Mesenchymal stem cell (in vitro differentiated cells and primary cell): ENCODE data around the gene TMC7.

ENCODE experiments used
- DNase-seq: peaks from one replicate; pipeline ENCODE4 v3.0.0-alpha.2; 2013
- H2AFZ ChIP-seq: one replicate; pipeline ENCODE4 v1.6.1; 2013; ENCODE audit warnings: low read depth, mild to moderate bottlenecking, control low read depth, inconsistent platforms, low read length, moderate library complexity
- H2AK5ac ChIP-seq: 2 replicates; pipeline ENCODE4 v1.6.1; 2013; ENCODE audit warnings: low read length, moderate library complexity, mild to moderate bottlenecking, inconsistent platforms; ENCODE audit not compliant: severe bottlenecking
- H2BK120ac ChIP-seq: one replicate; pipeline ENCODE4 v1.6.1; 2013; ENCODE audit warnings: low read depth, mild to moderate bottlenecking, inconsistent platforms, low read length, moderate library complexity
- H2BK12ac ChIP-seq, 2 experiments: one replicate each; pipeline ENCODE4 v1.6.1; 2013; ENCODE audit warnings: inconsistent platforms in 2 of 2, low read length in 2 of 2, mild to moderate bottlenecking in 2 of 2, moderate library complexity in 2 of 2, control low read depth in 1 of 2
- H2BK15ac ChIP-seq: one replicate; pipeline ENCODE4 v1.6.1; 2013; ENCODE audit warnings: mild to moderate bottlenecking, low read depth, inconsistent platforms; ENCODE audit not compliant: poor library complexity, severe bottlenecking
- H2BK5ac ChIP-seq: 2 replicates; pipeline ENCODE4 v1.6.1; 2013; ENCODE audit warnings: low read depth, mild to moderate bottlenecking, low read length, control low read depth, inconsistent platforms; ENCODE audit not compliant: poor library complexity, severe bottlenecking
- H3K14ac ChIP-seq, 2 experiments: one replicate each; pipeline ENCODE4 v1.6.1; 2013; ENCODE audit warnings: inconsistent platforms in 2 of 2, low read length in 2 of 2, control low read depth in 1 of 2, mild to moderate bottlenecking in 1 of 2, moderate library complexity in 1 of 2
- H3K18ac ChIP-seq, 2 experiments: one replicate each; pipeline ENCODE4 v1.6.1; 2013; ENCODE audit warnings: inconsistent platforms in 2 of 2, low read length in 2 of 2, control low read depth in 1 of 2, low read depth in 1 of 2, mild to moderate bottlenecking in 1 of 2
- H3K23ac ChIP-seq, 2 experiments: one replicate each; pipeline ENCODE4 v1.6.1; 2013; ENCODE audit warnings: inconsistent platforms in 2 of 2, low read length in 2 of 2, mild to moderate bottlenecking in 2 of 2, moderate library complexity in 2 of 2, control low read depth in 1 of 2
- H3K27ac ChIP-seq: 2 replicates; pipeline ENCODE4 v1.5.1; 2013; ENCODE audit warnings: mild to moderate bottlenecking, moderate library complexity, low read length, control low read depth, inconsistent platforms; ENCODE audit not compliant: poor library complexity, severe bottlenecking
- H3K27me3 ChIP-seq, 2 experiments: 2 replicates each; pipeline versions ENCODE4 v1.6.1 to v1.7.0; 2013; ENCODE audit warnings: low read length in 2 of 2, mild to moderate bottlenecking in 2 of 2, moderate library complexity in 2 of 2, control low read depth in 1 of 2, inconsistent platforms in 1 of 2; ENCODE audit not compliant: control insufficient read depth in 1 of 2, insufficient read depth in 1 of 2
- H3K36me3 ChIP-seq, 2 experiments: 2 replicates each; pipeline versions ENCODE4 v1.6.1 to v1.7.0; 2013; ENCODE audit warnings: low read length in 2 of 2, control low read depth in 1 of 2, inconsistent platforms in 1 of 2, low read depth in 1 of 2, mild to moderate bottlenecking in 1 of 2; ENCODE audit not compliant: insufficient read depth in 2 of 2, control insufficient read depth in 1 of 2
- H3K4ac ChIP-seq, 2 experiments: one replicate each; pipeline ENCODE4 v1.6.1; 2013; ENCODE audit warnings: inconsistent platforms in 2 of 2, low read length in 2 of 2, mild to moderate bottlenecking in 2 of 2, moderate library complexity in 2 of 2, control low read depth in 1 of 2, low read depth in 1 of 2
- H3K4me1 ChIP-seq: 2 replicates; pipeline ENCODE4 v1.6.1; 2013; ENCODE audit warnings: low read depth, low read length, control low read depth; ENCODE audit not compliant: control insufficient read depth, insufficient read depth
- H3K4me2 ChIP-seq: 2 replicates; pipeline ENCODE4 v1.6.1; 2013; ENCODE audit warnings: low read length, mild to moderate bottlenecking, inconsistent platforms; ENCODE audit not compliant: poor library complexity, severe bottlenecking
- H3K4me3 ChIP-seq, 2 experiments: 2 replicates each; pipeline versions ENCODE4 v1.5.1 to v1.7.0; 2013; ENCODE audit warnings: low read length in 2 of 2, mild to moderate bottlenecking in 2 of 2, control low read depth in 1 of 2, low read depth in 1 of 2; ENCODE audit not compliant: insufficient read depth in 1 of 2
- H3K79me1 ChIP-seq: replicated peaks from 2 replicates; pipeline ENCODE4 v1.6.1; 2013; ENCODE audit warnings: mild to moderate bottlenecking, control low read depth, low read length, inconsistent platforms; ENCODE audit not compliant: poor library complexity, severe bottlenecking
- H3K9ac ChIP-seq: 2 replicates; pipeline ENCODE4 v1.7.0; 2013; ENCODE audit warnings: mild to moderate bottlenecking, low read length, moderate library complexity
- H3K9me3 ChIP-seq: 2 replicates; pipeline ENCODE4 v1.7.0; 2013; ENCODE audit warnings: mild to moderate bottlenecking, low read length; ENCODE audit not compliant: control insufficient read depth
- H4K8ac ChIP-seq: one replicate; pipeline ENCODE4 v1.6.1; 2013; ENCODE audit warnings: inconsistent platforms, mild to moderate bottlenecking, low read length, moderate library complexity
- H4K91ac ChIP-seq: one replicate; pipeline ENCODE4 v1.6.1; 2013; ENCODE audit warnings: mild to moderate bottlenecking, low read length, inconsistent platforms
- WGBS: methylation state at CpG from one replicate; pipeline ENCODE4 v1.1.7; 2013; ENCODE audit warnings: mixed read lengths; 5-methylcytosine and 5-hydroxymethylcytosine counted together

The TMC7 gene

GRCh38 chr16:19094542-19095365 is 111.0 kb downstream of the TMC7 start:
- Histone ChIP-seq H4K91ac (no peak overlapping the region), H3K27me3 (no peaks in the 10 kb centered on the region), H3K23ac (no peak overlapping the region), H2BK15ac (no peak overlapping the region), H2BK120ac (no peak overlapping the region), H3K9ac (no peak overlapping the region), H3K27ac (no peak overlapping the region), H2AK5ac (peak overlapping the region; percentile 37), H3K4me3 (no peak overlapping the region), H3K9me3 (peaks cover 7% of the 10 kb centered on the region), H2BK12ac (no peak overlapping the region), H3K4me2 (no peak overlapping the region), H3K4me1 (peaks cover 2% of the 10 kb centered on the region), H4K8ac (no peak overlapping the region), H3K79me1 (no peaks in the 10 kb centered on the region), H3K36me3 (no peaks in the 10 kb centered on the region), H3K14ac (no peak overlapping the region), H2BK5ac (no peak overlapping the region), H3K18ac (no peak overlapping the region), H3K4ac (no peak overlapping the region), H2AFZ (no peak overlapping the region)
- 84% methylated on average over 8 of the region's 11 CpGs for WGBS
- no peak for DNase-seq

GRCh38 chr16:19095654-19096053 is 111.9 kb downstream of the TMC7 start:
- H3K4ac ChIP-seq, result no peak overlapping the region
- H2BK5ac ChIP-seq, result no peak overlapping the region
- peaks cover 2% of the 10 kb centered on the region for H3K4me1 ChIP-seq
- no peak overlapping the region for H3K9ac ChIP-seq
- no peak overlapping the region for H2BK15ac ChIP-seq
- no peak overlapping the region for H3K14ac ChIP-seq
- WGBS, result 66% methylated on average over 4 of the region's 5 CpGs
- no peak overlapping the region for H3K27ac ChIP-seq
- no peak overlapping the region for H2BK12ac ChIP-seq
- no peak overlapping the region for H4K8ac ChIP-seq
- H3K9me3 ChIP-seq, result peaks cover 7% of the 10 kb centered on the region
- H2BK120ac ChIP-seq, result no peak overlapping the region
- no peaks in the 10 kb centered on the region for H3K79me1 ChIP-seq
- DNase-seq, result no peak
- no peak overlapping the region for H3K18ac ChIP-seq
- H4K91ac ChIP-seq, result no peak overlapping the region
- no peaks in the 10 kb centered on the region for H3K27me3 ChIP-seq
- H3K23ac ChIP-seq, result no peak overlapping the region
- H3K4me2 ChIP-seq, result no peak overlapping the region
- H2AK5ac ChIP-seq, result no peak overlapping the region
- H3K4me3 ChIP-seq, result no peak overlapping the region
- no peak overlapping the region for H2AFZ ChIP-seq
- H3K36me3 ChIP-seq, result no peaks in the 10 kb centered on the region

- no peak overlapping the region for H3K4ac ChIP-seq
- no peaks in the 10 kb centered on the region for H3K36me3 ChIP-seq
- no peak overlapping the region for H3K27ac ChIP-seq
- no peak overlapping the region for H3K14ac ChIP-seq
- no peak overlapping the region for H2BK5ac ChIP-seq
- no peak overlapping the region for H2BK12ac ChIP-seq
- no peaks in the 10 kb centered on the region for H3K79me1 ChIP-seq
- WGBS, result no CpG with 5 or more reads among the region's 1 CpG
- peaks cover 3% of the 10 kb centered on the region for H3K4me1 ChIP-seq
- H3K27me3 ChIP-seq, result no peaks in the 10 kb centered on the region
- H3K23ac ChIP-seq, result no peak overlapping the region
- no peak overlapping the region for H2AFZ ChIP-seq
- no peak overlapping the region for H3K18ac ChIP-seq
- no peak overlapping the region for H2BK15ac ChIP-seq
- no peak overlapping the region for H4K91ac ChIP-seq
- no peak overlapping the region for H2AK5ac ChIP-seq
- no peak for DNase-seq
- H3K4me3 ChIP-seq, result no peak overlapping the region
- peaks cover 5% of the 10 kb centered on the region for H3K9me3 ChIP-seq
- H3K9ac ChIP-seq, result no peak overlapping the region
- H4K8ac ChIP-seq, result no peak overlapping the region
- H2BK120ac ChIP-seq, result no peak overlapping the region
- H3K4me2 ChIP-seq, result no peak overlapping the region
Measured at GRCh38 chr16:19098173-19098572, 114.4 kb downstream of the TMC7 start.

- H3K18ac ChIP-seq, result no peak overlapping the region
Measured at GRCh38 chr16:19102187-19102872, 118.6 kb downstream of the TMC7 start.

More at GRCh38 chr16:19102187-19102872, 118.6 kb downstream of the TMC7 start:
- Histone ChIP-seq H3K4me1 (peaks cover 18% of the 10 kb centered on the region), H3K4me2 (no peak overlapping the region), H3K27me3 (no peaks in the 10 kb centered on the region), H3K4ac (no peak overlapping the region), H3K14ac (no peak overlapping the region), H3K27ac (no peak overlapping the region), H3K23ac (no peak overlapping the region), H2AK5ac (no peak overlapping the region), H2BK12ac (no peak overlapping the region), H2BK120ac (no peak overlapping the region), H3K9me3 (peaks cover 5% of the 10 kb centered on the region), H4K8ac (no peak overlapping the region), H3K4me3 (no peak overlapping the region), H3K36me3 (no peaks in the 10 kb centered on the region), H3K79me1 (no peaks in the 10 kb centered on the region), H2BK15ac (no peak overlapping the region), H2AFZ (no peak overlapping the region), H3K9ac (no peak overlapping the region), H2BK5ac (no peak overlapping the region), H4K91ac (no peak overlapping the region)
- WGBS, result 70% methylated on average over 12 of the region's 16 CpGs
- no peak for DNase-seq
